Neural progenitor cell (in vitro differentiated cells): ENCODE data around the gene NEK4.

Experiments
- CTCF ChIP-seq: fragments of 200-600 bp; sonication (generic); IDR thresholded peaks from 2 replicates; pipeline ENCODE4 v1.5.1; 2017; ENCODE audit warnings: antibody characterized with exemption, mild to moderate bottlenecking
- EZH2 ChIP-seq: fragments of 200-600 bp; sonication (generic); IDR thresholded peaks from 2 replicates; pipeline ENCODE4 v1.6.1; 2017; ENCODE audit warnings: antibody characterized with exemption, mild to moderate bottlenecking, moderate library complexity
- EZH2phosphoT487 ChIP-seq: fragments of 200-600 bp; sonication (generic); IDR thresholded peaks from 2 replicates; pipeline ENCODE4 v1.6.1; 2017; ENCODE audit warnings: antibody characterized with exemption

DNA sequence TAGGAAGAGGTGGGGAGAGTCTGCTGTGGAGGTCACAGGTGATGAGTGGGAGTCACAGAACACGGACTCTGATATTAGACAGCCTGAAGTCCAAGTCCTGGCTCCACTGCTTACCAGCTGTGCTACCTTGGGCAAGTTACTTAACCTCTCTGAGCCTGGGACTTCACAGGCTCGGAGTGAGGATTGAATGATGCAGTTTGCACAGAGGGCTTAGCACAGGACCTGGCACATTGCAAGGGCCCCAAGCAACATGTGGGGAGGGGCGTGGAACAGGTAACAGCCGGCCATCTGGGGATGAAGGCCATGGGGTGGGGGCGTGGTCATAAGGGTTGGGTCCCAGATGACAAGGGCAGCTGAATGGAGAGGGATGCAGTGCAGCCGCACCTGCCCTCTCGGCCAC, 19.6 kb upstream of the NEK4 start:
- TF ChIP-seq EZH2 (no peak), CTCF (no peak), EZH2phosphoT487 (no peak)
